Measurements from ENCODE around the gene MRPS14. TPM values are rescaled to one million over a fixed set of nuclear protein-coding genes. Genes with fewer than 3 reads are reported as not detected.
A peak's percentile ranks its signal among the peaks of the same experiment; 100 is the strongest.
"Not testable (repeated sequence)": the region's sequence is repeated elsewhere in the genome, so short reads cannot be mapped to it uniquely, and the experiment has no call there.

The MRPS14 gene
- total RNA-seq = 29.3 and 32.5 TPM in 2 replicates

GRCh38 chr1:175023043-175023921 is at the start of gene MRPS14:
Gene MRPS14, minus strand, starts transcription at chr1:175023425. Its CDS starts 17 bp downstream, at chr1:175023408.
- peak; percentile 97 for DNase-seq (ENCODE audit: low read depth in 2 of 2)

DNA sequence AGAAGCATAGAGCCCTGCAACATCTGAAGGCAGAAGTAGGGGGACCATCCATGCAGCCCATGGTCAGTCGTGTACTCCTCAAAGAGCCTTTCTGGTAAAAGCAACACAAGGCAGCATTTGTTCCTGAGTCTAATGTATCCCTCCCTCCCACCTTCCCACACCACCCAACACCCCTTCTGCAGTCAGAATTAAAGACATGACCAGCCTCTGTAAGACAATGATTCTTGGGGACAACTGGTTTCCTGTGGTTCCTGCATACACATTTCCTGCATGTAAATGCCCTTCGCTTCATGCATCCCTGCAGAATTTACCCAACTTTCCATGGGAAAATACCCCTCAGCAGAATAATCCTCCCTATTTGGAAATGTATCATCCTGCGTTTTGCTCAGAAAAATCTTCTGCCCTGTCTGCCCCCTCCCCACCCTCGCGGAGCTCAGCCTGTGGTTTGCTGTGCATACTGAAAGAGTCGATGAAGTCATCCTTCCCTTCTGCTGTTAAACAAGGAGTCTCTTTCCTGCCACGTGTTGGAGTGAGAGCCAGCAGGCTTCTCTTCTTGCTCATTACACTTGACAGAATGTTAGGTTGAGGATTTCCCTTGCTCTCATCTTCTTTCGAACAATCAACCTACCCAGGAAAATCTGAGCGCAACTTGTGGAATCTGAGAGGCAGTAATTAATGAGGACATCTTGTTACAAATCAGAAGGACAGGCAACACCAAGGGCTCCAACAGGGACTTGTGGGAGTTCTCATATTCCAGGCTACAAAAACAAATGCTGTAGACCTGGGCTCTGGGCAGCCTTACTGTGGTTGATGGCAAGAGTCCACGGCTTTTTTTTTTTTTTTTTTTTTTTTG is 49.1 kb upstream of the MRPS14 start:
- DNase-seq (ENCODE audit: low read depth in 2 of 2) = peak in 1 of 2 donors; percentile 49

DNA sequence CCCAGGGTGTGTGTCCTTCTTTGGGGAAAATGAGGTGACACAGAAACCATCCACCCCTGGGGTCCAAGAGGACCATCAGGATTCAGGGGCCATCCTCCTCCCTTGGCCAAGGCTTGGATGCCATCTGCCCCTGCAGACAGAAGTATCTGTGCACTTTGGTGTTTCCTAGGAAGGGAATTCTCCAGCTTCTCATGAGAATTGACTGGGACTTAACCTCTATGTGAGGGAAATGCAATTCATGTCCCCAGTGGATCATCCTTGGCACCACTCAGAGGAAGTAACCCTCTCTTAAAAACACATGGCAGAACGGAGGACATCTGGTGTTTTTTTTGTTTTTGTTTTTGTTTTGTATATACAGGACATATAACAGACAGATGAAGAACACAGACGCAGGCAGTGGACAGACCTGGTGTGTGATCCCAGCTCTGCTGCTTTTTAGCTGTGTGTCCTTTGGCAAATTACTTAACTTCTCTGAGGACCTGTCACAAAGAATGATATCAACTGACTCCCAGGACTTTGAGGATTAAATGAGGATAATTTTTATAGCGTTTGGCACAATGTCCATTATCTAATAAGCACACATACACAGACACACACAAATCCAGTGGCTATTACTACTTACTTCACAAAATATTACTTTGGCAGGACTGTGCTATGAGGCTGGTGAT is 48.2 kb upstream of the MRPS14 start:
- DNase-seq (ENCODE audit: low read depth in 2 of 2) = no peak

DNA sequence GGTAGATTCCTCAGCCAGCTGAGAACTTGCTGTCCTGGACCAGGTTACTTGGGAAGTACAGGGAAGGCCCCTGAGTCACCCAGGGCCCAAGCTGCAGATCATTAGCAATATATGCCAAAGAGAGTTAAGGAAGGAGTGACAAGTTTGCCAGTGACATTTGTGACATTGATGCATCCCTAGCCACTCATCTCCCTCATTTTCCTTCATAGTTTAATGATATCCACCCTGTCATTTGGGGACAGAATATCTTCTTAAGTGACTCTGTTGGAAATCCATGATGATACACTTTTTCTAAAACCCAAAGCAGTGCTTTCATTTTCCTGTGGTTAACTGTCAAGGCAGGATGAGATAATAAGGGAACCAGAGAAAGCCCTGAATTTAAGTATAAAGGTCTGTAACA is 47.6 kb upstream of the MRPS14 start:
- no peak for DNase-seq (ENCODE audit: low read depth in 2 of 2)

DNA sequence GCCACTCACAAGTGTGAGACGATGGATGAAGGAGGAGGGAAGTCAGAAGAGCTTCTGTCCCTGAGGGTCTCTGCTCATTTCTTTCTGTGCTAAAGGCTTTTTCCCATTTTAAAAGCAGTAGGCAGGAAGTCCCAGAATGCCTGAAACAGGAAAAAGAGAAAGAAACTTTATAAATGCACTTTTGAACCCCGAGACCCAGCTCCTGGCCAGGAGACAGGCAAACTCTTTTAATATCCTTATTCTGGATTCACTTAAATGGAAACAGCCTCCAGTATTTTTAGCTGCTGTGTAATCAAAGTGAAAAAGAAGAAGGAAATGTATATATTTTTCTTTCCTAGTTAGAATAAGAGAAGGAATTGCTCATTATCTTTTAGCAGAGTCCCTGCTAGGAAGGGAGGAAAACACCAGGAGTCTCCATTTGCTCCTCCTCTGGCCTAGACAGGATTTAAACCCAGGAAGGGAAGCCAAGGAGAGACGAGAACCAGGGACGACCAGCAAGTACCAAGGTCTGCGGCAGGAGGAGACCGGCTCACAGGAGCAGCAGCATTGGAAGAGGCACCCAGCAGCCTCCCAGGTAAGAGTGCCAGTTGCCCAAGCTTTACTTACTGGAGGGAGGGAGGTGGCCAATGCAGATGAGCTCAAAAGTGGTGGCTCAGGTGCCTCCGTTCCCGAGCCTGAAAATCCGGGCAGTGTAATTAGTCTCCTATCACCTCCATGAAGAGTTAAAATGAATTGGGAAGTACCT is 44.3 kb upstream of the MRPS14 start, which contains the start of gene TNN:
TNN (plus strand) TSS at position 472 of the 745 bp plus-strand sequence. CDS start 9,586 bp downstream, outside the sequence.
- DNase-seq (ENCODE audit: low read depth in 2 of 2) = no peak

DNA sequence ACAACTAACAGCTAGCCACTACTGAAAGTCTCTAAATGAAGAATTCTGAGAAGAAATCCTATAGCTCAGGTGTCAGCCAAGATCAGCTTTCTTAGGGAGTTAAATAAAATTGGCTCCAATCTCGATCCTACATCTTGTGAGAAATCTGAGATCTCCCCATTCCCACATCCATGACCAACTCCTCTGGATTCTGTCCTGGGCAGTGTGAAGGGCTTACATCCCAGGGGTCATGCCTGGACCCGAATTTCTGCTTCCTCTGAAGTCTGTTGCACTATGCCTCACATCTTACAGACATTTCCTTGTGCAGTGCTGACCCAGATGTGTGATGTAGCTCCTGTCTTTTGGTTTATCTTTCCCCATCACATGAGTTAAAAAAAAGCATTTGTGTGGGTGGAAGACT is 39.6 kb upstream of the MRPS14 start:
- no peak for DNase-seq (ENCODE audit: low read depth in 2 of 2)

- DNase-seq (ENCODE audit: low read depth in 2 of 2) = no peak
These were observed 39.1 kb upstream of the MRPS14 start for GRCh38 chr1:175062339-175062738.

DNA sequence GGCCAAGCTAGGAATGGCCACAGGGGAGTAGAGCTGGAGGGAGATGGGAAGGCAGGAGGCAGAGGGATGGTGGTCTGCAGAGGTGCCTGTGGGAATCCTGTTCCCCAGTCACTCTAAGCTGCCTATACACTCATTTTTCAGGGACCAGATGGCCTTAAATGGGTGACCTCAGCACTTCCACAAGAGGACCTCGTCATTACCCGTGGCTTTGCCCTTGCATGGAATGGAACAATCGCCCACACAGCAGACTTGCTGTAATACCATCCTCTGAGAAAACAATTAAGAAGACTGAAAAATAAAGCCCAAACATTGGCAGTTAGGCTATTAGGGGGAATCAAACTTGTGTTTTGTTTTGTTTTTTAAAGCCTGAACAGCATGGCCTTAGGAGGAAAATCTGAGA is 31.5 kb upstream of the MRPS14 start:
- no peak for DNase-seq (ENCODE audit: low read depth in 2 of 2)

GRCh38 chr1:175050992-175051391 is 27.8 kb upstream of the MRPS14 start:
- DNase-seq (ENCODE audit: low read depth in 2 of 2) = no peak

- DNase-seq (ENCODE audit: low read depth in 2 of 2) = no peak
These were observed 22.3 kb upstream of the MRPS14 start for GRCh38 chr1:175045519-175045918.

- DNase-seq (ENCODE audit: low read depth in 2 of 2) = no peak
These were observed 21.9 kb upstream of the MRPS14 start for GRCh38 chr1:175045097-175045496.

DNA sequence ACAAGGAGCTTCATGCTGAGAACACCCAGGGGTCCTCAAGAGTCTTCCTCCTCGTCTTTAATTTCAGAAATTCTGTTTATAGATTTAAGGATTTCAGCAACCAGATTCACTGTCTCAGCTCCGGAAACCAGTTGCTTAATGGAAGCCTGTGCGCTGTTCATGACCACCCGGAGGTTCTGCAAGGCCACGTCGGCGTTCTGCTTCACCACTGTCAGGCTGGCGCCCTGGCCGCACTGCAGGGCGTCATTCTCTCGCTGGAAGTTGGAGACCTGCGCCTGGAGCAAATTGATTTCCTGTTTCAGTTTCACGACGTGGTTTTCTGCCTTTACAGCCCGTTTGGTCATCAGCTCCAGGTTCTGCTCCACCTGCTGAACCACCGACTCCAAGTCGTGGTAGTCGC is 21.4 kb upstream of the MRPS14 start:
- not testable (repeated sequence) for DNase-seq (ENCODE audit: low read depth in 2 of 2)

DNA sequence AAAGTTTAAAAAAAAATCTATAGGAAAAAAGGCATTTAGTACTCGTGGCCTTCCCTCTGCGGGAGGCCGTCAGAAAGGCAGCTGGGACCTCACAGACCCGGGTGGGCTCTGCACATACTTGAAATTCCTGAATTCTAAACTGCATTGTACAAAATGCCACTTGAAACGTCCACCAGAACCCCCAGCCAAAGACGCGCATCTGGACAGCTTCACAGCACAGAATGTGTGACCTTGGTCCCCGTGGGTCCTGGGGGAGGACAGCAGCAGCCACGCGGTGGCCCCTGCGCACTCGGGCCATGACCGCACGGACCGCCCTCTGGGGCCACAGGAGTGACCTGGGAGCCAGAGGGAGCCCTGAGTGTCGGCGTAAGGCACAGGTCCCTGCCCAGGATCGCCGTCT is 20.6 kb upstream of the MRPS14 start:
- no peak for DNase-seq (ENCODE audit: low read depth in 2 of 2)

DNA sequence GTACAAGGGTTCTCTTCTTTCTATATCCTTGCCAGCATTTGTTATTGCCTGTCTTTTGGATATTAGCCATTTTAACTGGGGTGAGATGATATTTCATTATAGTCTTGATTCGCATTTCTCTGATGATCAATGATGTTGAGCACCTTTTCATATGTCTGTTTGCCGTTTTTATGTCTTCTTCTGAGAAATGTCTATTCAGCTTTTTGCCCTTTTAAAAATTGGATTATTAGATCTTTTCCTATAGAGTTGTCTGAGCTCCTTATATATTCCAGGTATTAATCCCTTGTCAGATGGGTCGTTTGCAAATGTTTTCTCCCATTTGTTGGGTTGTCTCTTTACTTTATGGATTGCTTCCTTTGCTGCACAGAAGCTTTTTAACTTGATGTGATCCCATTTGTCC is 19.4 kb upstream of the MRPS14 start:
- DNase-seq (ENCODE audit: low read depth in 2 of 2) = no peak

- DNase-seq (ENCODE audit: low read depth in 2 of 2) = no peak
These were observed 17.2 kb upstream of the MRPS14 start for GRCh38 chr1:175040324-175040879.

DNA sequence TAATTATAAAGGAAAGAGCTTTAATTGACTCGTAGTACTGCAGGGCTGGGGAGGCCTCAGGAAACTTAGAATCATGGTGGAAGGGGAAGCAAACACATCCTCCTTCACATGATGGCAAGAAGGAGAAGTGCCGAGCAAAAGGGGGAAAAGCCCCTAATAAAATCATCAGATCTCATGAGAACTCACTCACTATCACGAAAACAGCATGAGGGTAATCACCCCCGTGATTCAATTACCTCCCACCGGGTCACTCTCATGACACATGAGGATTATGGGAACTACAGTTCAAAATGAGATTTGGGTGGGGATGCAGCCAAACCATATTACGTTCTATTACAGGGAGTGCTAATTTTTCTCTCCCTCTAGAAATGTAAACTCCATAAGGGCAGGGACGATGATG is 14.2 kb upstream of the MRPS14 start:
- DNase-seq (ENCODE audit: low read depth in 2 of 2) = no peak

GRCh38 chr1:175036476-175036875 is 13.3 kb upstream of the MRPS14 start:
- no peak for DNase-seq (ENCODE audit: low read depth in 2 of 2)

DNA sequence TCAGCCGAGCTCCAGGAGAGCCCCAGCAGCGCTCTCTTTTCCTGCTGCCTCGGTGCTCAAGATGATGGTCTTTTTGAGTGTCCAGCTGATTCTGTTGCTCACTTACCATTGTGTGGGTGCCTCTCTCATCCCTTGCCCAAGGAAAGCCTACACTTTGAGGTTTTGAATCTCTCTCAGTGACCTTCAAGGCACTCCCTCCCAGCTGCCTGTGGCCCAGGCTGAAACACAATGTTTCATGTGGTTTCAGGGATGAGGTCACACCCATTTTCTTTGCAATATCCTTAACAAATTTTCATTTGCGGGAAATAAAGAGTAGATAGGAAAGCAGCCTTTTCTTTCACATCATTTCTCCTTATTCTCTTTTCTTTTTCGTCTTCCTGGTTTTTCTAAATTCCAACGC is 12.6 kb upstream of the MRPS14 start:
- no peak for DNase-seq (ENCODE audit: low read depth in 2 of 2)

DNA sequence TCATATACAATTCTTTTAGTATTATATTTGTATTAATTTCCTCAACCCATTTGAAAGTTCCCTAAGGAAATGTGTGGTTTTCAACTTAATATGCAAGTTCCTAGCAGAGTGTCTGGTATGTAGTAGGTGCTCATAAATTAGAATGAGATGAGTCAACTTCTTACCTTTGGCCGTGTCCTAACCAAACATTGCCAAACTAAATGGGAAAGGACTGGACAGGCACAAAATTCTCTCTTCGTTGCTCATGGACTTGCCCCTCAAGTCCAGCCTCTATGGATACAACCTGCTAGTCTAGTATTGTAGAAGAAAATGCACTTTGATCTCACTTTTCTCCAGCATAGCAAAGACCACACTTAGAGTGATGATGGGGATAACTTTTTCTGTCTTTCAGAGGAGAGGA is 11.6 kb upstream of the MRPS14 start:
- DNase-seq (ENCODE audit: low read depth in 2 of 2) = no peak

GRCh38 chr1:175033953-175034352 is 10.7 kb upstream of the MRPS14 start:
- no peak for DNase-seq (ENCODE audit: low read depth in 2 of 2)

DNA sequence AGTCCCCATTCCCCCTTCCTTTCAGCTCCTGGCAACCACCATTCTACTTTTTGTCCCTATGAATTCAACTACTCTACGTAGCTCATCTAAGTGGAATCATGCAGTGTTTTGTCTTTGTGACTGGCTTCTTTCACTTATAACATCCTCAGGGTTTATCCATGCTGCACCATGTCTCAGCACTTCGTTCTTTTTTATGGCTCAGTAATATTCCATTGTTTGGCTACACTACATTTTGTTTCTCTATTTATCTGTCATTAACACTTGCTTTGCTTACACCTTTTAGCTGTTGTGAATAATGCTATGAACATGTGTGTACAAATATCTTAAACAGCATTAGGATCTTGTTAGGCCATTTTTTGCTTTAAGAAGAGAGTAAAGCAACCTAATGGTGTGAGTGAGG is 1.5 kb upstream of the MRPS14 start:
- no peak for DNase-seq (ENCODE audit: low read depth in 2 of 2)

Data from dermis microvascular lymphatic vessel endothelial cell (primary cell).